Gastroesophageal sphincter (tissue), 4 donors: Measurements from ENCODE around the gene ITPKC. TPM values are rescaled to one million over a fixed set of nuclear protein-coding genes. Genes with fewer than 3 reads are reported as not detected.

Experiments used
- ATAC-seq: fragments of 150-250 bp; one replicate; pipeline ENCODE4 v1.9.1; 2016; ENCODE audit warnings: mild to moderate bottlenecking, moderate library complexity
- H3K27ac ChIP-seq, 4 donors: fragments of 200-600 bp; sonication (generic) in 3 of 4; 1 replicate in 3 of 4; 2 replicates in 1 of 4; pipeline ENCODE4 v1.5.1; 2016 to 2019
- H3K27me3 ChIP-seq: fragments of 200-600 bp; sonication (generic); one replicate; pipeline ENCODE4 v1.5.1; 2019
- H3K36me3 ChIP-seq, 2 donors: fragments of 200-600 bp; sonication (generic); one replicate each; pipeline ENCODE4 v1.5.1; 2019; ENCODE audit warnings: control low read depth in 1 of 2
- H3K4me1 ChIP-seq, 3 donors: fragments of 200-600 bp; sonication (generic); 1 replicate in 2 of 3; 2 replicates in 1 of 3; pipeline ENCODE4 v1.5.1; 2016 to 2019; ENCODE audit warnings: control low read depth in 2 of 3
- H3K4me3 ChIP-seq, 2 donors: fragments of 200-600 bp; sonication (generic); one replicate each; pipeline ENCODE4 v1.5.1; 2019; ENCODE audit warnings: mild to moderate bottlenecking in 1 of 2, moderate library complexity in 1 of 2
- H3K9me3 ChIP-seq, 3 donors: fragments of 200-600 bp; sonication (generic); one replicate each; pipeline ENCODE4 v1.5.1; 2017 to 2019; ENCODE audit warnings: control low read depth in 2 of 3
- CTCF ChIP-seq, 4 experiments: fragments of 200-600 bp in 2 of 4; fragments of 450-650 bp in 2 of 4; sonication (generic) in 1 of 4; IDR thresholded peaks; one replicate each; pipeline ENCODE4 v1.5.1; 2017 to 2019; ENCODE audit warnings: antibody characterized with exemption in 4 of 4, mild to moderate bottlenecking in 2 of 4, moderate library complexity in 2 of 4
- EP300 ChIP-seq: sonication (generic); formaldehyde crosslinking; IDR thresholded peaks from one replicate; pipeline ENCODE4 v1.6.1; 2017; ENCODE audit warnings: antibody characterized with exemption, mild to moderate bottlenecking
- POLR2A ChIP-seq, 2 donors: fragments of 450-650 bp; IDR thresholded peaks; one replicate each; pipeline ENCODE4 v1.6.1; 2017; ENCODE audit warnings: antibody characterized with exemption in 2 of 2, mild to moderate bottlenecking in 2 of 2, moderate library complexity in 1 of 2
- POLR2AphosphoS5 ChIP-seq: sonication (generic); formaldehyde crosslinking; IDR thresholded peaks from one replicate; pipeline ENCODE4 v1.6.1; 2017; ENCODE audit warnings: antibody characterized with exemption
- WGBS, 2 donors: methylation state at CpG; one replicate each; pipeline ENCODE4 v1.1.5; 2018; ENCODE audit warnings: low coverage in 1 of 2; 5-methylcytosine and 5-hydroxymethylcytosine counted together
- total RNA-seq, 4 donors: library from RNA; depleted of rRNA; stranded (reverse); fragments of >200 nt; gene quantifications; one replicate each; pipeline ENCODE4 v1.1.0, GENCODE V29; 2016

The ITPKC gene
- total RNA-seq, 4 donors from 2014 or later: 25.2 to 71.8 (median 30.6) TPM

GRCh38 chr19:40672038-40672437 is 44.9 kb upstream of the ITPKC start:
- Histone ChIP-seq H3K4me3 (no peak overlapping the region), H3K4me1 (no peaks in the 10 kb centered on the region), H3K36me3 (peaks cover 0 to 99% of the 10 kb centered on the region in 2 donors), H3K9me3 (no peaks in the 10 kb centered on the region), H3K27ac (no peak overlapping the region), H3K27me3 (no peaks in the 10 kb centered on the region)
- 68% methylated on average over 2 of the region's 2 CpGs; no CpG with 5 or more reads in 1 of the 2 donors for WGBS, 2 donors
- TF ChIP-seq CTCF (IDR thresholded peaks at IDR 0.05) (no peak), POLR2A (IDR thresholded peaks at IDR 0.05) (no peak), POLR2AphosphoS5 (no peak), EP300 (no peak)
- ATAC-seq: no peak

GRCh38 chr19:40672573-40673299 is 44.2 kb upstream of the ITPKC start:
- Histone ChIP-seq H3K4me3 (no peak overlapping the region), H3K9me3 (no peaks in the 10 kb centered on the region), H3K27ac (no peak overlapping the region), H3K27me3 (no peaks in the 10 kb centered on the region), H3K36me3 (peaks cover 0 to 99% of the 10 kb centered on the region in 2 donors), H3K4me1 (no peaks in the 10 kb centered on the region)
- no peak for ATAC-seq
- TF ChIP-seq CTCF (IDR thresholded peaks at IDR 0.05) (no peak), POLR2A (IDR thresholded peaks at IDR 0.05) (no peak), POLR2AphosphoS5 (no peak), EP300 (no peak)
- 89 to 92% methylated on average over 5 to 7 of the region's 7 CpGs for WGBS, 2 donors

- H3K4me3 ChIP-seq: no peak overlapping the region
- H3K27me3 ChIP-seq: no peaks in the 10 kb centered on the region
- H3K36me3 ChIP-seq: peaks cover 0 to 99% of the 10 kb centered on the region in 2 donors
- TF ChIP-seq POLR2AphosphoS5 (no peak), POLR2A (IDR thresholded peaks at IDR 0.05) (no peak), CTCF (IDR thresholded peaks at IDR 0.05) (no peak), EP300 (no peak)
- H3K9me3 ChIP-seq: no peaks in the 10 kb centered on the region
- no peak overlapping the region for H3K27ac ChIP-seq
- WGBS, 2 donors: no CpG with 5 or more reads among the region's 11 CpGs
- ATAC-seq: no peak
- no peaks in the 10 kb centered on the region for H3K4me1 ChIP-seq
Measured at GRCh38 chr19:40673397-40673796, 43.5 kb upstream of the ITPKC start.

- H3K4me3 ChIP-seq: no peak overlapping the region
- no peaks in the 10 kb centered on the region for H3K27me3 ChIP-seq
- H3K36me3 ChIP-seq: peaks cover 0 to 99% of the 10 kb centered on the region in 2 donors
- no peaks in the 10 kb centered on the region for H3K4me1 ChIP-seq
- WGBS, 2 donors: no CpG with 5 or more reads among the region's 3 CpGs
- no peaks in the 10 kb centered on the region for H3K9me3 ChIP-seq
- TF ChIP-seq CTCF (IDR thresholded peaks at IDR 0.05) (no peak), EP300 (no peak), POLR2AphosphoS5 (no peak), POLR2A (IDR thresholded peaks at IDR 0.05) (no peak)
- ATAC-seq: no peak
- H3K27ac ChIP-seq: no peak overlapping the region
Measured at GRCh38 chr19:40674291-40674690, 42.6 kb upstream of the ITPKC start.

GRCh38 chr19:40677156-40677555 is 39.8 kb upstream of the ITPKC start:
- no peak overlapping the region for H3K27ac ChIP-seq

More at GRCh38 chr19:40677156-40677555, 39.8 kb upstream of the ITPKC start:
- no peaks in the 10 kb centered on the region for H3K4me1 ChIP-seq
- no peaks in the 10 kb centered on the region for H3K9me3 ChIP-seq
- H3K27me3 ChIP-seq: no peaks in the 10 kb centered on the region
- no CpG with 5 or more reads among the region's 23 CpGs for whole genome bisulfite sequencing, 2 donors
- H3K36me3 ChIP-seq: peaks cover 0 to 99% of the 10 kb centered on the region in 2 donors
- no peak overlapping the region for H3K4me3 ChIP-seq
- TF ChIP-seq EP300 (no peak), CTCF (IDR thresholded peaks at IDR 0.05) (no peak), POLR2A (IDR thresholded peaks at IDR 0.05) (no peak), POLR2AphosphoS5 (no peak)
- no peak for ATAC-seq
